HG03196 (cell line): ENCODE data around the gene RCOR1.
"Not testable (repeated sequence)": the region's sequence is repeated elsewhere in the genome, so short reads cannot be mapped to it uniquely, and the experiment has no call there.

ENCODE experiments used
- ATAC-seq: cut with Tn5 transposase; IDR thresholded peaks from one replicate; pipeline ENCODE4 v1.9.1; 2021; ENCODE audit not compliant: unreplicated experiment

The RCOR1 gene

GRCh38 chr14:102591372-102591943 lies 991 bp upstream of the RCOR1 start:
- peak; percentile 4 for ATAC-seq

GRCh38 chr14:102592763-102593060 lies 263 bp downstream of the RCOR1 start:
- ATAC-seq: no peak

- peak; percentile 11 for ATAC-seq
Observed at GRCh38 chr14:102593061-102593824, 794 bp downstream of the RCOR1 start.

GRCh38 chr14:102593825-102594137 lies 1.3 kb downstream of the RCOR1 start:
- ATAC-seq: no peak

- peak; percentile 27 for ATAC-seq
Observed at GRCh38 chr14:102594514-102595175, 2.2 kb downstream of the RCOR1 start.

- no peak for ATAC-seq
Observed at GRCh38 chr14:102601378-102601925, 9.0 kb downstream of the RCOR1 start.

- no peak for ATAC-seq
Observed at GRCh38 chr14:102602421-102603292, 10.2 kb downstream of the RCOR1 start.

GRCh38 chr14:102603293-102603907 lies 11.0 kb downstream of the RCOR1 start:
- ATAC-seq: no peak

GRCh38 chr14:102604183-102604582 lies 11.7 kb downstream of the RCOR1 start:
- ATAC-seq: no peak

- no peak for ATAC-seq
Observed at GRCh38 chr14:102605029-102605428, 12.6 kb downstream of the RCOR1 start.

- ATAC-seq: no peak
Observed at GRCh38 chr14:102606296-102606695, 13.8 kb downstream of the RCOR1 start.

GRCh38 chr14:102608064-102608446 lies 15.6 kb downstream of the RCOR1 start:
- ATAC-seq: peak; percentile 64

- ATAC-seq: no peak
Observed at GRCh38 chr14:102610968-102611811, 18.7 kb downstream of the RCOR1 start.

- no peak for ATAC-seq
Observed at GRCh38 chr14:102616318-102616717, 23.9 kb downstream of the RCOR1 start.

GRCh38 chr14:102616799-102617198 lies 24.4 kb downstream of the RCOR1 start:
- ATAC-seq: no peak

- not testable (repeated sequence) for ATAC-seq
Observed at GRCh38 chr14:102619012-102619411, 26.6 kb downstream of the RCOR1 start.

- ATAC-seq: no peak
Observed at GRCh38 chr14:102620413-102620812, 28.0 kb downstream of the RCOR1 start.

- ATAC-seq: no peak
Observed at GRCh38 chr14:102622262-102622885, 29.9 kb downstream of the RCOR1 start.

- no peak for ATAC-seq
Observed at GRCh38 chr14:102624666-102625065, 32.2 kb downstream of the RCOR1 start.
